Epithelial cell of prostate (primary cell): ENCODE results near the gene SAXO1.
"Not testable (repeated sequence)": the region's sequence is repeated elsewhere in the genome, so short reads cannot be mapped to it uniquely, and the experiment has no call there.

Experiments
- DNase-seq: peaks from one replicate; pipeline ENCODE4 v3.0.0-alpha.2; 2011; ENCODE audit warnings: low read depth, low spot score
- H3K27ac ChIP-seq: fragments of 450-650 bp; 2 replicates; pipeline ENCODE4 v1.5.1; 2017; ENCODE audit warnings: mild to moderate bottlenecking

The SAXO1 gene

GRCh38 chr9:18972675-18973074, 60.3 kb downstream of the SAXO1 start:
- DNase-seq = no peak
- H3K27ac ChIP-seq = no peak overlapping the region

DNA sequence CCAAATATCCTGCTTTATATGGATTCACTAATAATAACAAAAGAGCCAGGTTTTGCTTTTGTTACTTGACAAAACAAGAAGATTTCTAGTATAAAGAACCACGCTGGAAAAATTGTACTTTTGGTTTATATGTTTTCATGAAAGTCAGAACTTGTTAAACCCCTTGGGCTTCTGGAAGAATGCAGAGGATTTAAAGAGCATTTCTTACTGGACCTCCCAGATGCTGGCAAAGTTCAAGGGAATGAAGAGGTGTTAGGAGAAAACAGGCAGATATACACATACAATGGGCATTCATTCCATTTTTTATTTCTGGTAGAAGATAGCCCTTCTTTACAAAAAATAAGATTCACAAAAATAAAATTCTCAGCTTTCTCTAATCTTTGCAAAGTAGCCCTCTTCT, 61.1 kb downstream of the SAXO1 start:
- no peak overlapping the region for H3K27ac ChIP-seq
- DNase-seq = no peak

DNA sequence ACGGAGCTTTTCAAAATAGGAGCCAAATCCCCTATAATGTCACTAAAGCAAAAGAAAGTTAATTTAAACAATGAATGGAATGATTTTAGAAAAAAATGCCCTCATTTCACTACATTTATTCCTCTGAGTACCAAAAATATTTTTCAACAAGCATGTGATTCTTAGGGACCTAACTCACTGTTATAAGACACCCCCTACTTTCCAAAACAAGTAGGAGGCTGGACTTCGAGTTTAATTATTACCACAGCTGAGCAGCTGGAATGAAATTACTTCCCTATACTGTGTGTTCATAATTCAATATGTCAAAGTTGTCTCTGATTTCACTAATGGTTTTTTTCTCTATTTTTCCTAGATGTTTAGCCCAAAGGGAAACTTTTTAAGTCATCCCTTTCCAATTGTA, 61.6 kb downstream of the SAXO1 start:
- DNase-seq = no peak
- no peak overlapping the region for H3K27ac ChIP-seq

DNA sequence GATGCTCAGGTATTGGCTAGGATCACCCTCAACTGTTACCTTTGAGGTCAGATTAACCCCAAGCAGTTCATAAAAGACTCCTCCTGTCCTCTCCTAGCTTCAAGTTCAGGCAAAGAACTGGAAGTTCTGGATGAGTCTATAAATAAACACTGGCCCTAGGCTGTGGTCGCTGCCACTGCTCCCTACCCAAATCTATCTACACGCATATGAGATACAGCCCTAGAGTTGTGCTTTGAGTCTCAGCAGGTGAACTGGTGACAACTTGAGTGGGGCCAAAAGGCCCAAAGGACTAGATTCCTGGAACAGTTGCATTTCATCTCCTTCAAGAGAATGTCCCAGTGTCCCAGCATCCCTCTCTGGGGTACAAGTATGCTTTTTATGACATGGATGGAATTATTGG, 62.6 kb downstream of the SAXO1 start:
- no peak overlapping the region for H3K27ac ChIP-seq
- no peak for DNase-seq

DNA sequence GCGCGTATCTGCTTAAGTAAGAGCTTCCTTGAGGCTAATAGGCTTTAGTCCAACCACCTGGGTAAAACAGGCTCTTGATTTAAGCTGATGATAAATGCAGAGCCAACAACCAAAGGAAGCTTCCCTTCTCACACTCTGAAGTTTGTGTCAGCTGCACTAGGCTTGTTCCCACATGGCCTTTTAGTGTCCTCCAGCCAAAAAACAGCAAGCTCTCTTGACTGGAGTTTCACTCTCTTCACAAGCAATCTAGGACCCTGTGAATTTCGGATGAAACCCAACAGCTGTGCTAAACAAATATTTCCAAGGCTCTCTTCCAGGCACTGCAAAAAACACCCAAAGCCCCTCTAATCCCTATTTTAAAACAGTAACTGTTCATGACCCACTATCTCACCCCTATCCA, 63.9 kb downstream of the SAXO1 start:
- DNase-seq = no peak
- H3K27ac ChIP-seq = no peak overlapping the region

DNA sequence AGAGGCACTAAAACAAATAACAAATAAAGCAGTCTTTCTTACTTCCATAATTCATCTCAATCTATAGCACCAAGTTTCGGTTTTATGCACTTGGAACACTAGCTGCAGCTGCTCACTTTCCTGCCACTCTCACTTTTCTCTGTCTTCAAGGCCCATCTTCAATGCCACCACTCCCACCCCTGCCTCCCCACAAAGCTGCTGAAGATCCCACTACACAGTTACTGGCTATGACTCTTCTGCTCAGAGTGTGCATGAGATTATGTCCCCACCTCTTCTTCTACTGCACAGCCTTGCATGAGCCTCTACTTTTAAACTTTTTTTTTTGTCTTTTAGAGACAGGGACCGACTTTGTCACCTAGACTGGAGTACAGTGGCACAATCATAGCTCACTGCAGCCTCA, 77.4 kb downstream of the SAXO1 start:
- DNase-seq = no peak
- no peak overlapping the region for H3K27ac ChIP-seq

- no peak overlapping the region for H3K27ac ChIP-seq
- no peak for DNase-seq
Observed at GRCh38 chr9:18951936-18952335, 81.1 kb downstream of the SAXO1 start.

GRCh38 chr9:18947892-18948339, 85.1 kb downstream of the SAXO1 start:
- no peak overlapping the region for H3K27ac ChIP-seq
- no peak for DNase-seq

GRCh38 chr9:18942801-18943200, 90.2 kb downstream of the SAXO1 start:
- no peak for DNase-seq
- no peak overlapping the region for H3K27ac ChIP-seq

DNA sequence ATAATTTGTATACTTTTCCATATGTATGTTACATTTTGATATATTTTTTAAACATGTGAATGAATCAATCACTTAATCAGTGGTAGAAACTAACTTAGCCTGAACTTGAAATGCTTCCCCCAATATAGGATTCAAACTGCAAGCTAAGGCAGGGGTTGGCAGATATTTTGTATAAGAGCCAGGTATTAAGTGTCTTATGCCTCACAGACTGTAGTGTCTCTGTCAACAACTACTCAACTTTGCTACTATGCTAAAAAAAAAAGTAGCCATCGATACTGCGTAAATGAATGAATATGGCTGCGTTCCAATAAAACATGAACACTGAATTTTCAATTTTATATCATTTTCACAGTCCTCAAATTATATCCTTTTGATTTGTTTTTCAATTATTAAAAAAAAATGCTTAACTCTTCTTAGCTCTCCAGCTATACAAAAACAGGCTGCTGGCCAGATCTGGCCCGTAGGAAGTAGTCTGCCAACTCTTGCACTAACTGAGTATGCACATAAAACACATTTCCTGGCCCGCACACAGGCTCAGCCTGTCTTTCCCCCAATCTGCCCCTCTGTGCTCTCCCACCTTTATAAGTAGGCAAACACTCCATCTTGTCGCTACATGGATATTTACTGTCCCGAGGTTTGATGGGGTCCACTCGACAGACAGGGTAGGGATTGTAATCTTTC, 91.8 kb downstream of the SAXO1 start:
- H3K27ac ChIP-seq = no peak overlapping the region
- DNase-seq = no peak

DNA sequence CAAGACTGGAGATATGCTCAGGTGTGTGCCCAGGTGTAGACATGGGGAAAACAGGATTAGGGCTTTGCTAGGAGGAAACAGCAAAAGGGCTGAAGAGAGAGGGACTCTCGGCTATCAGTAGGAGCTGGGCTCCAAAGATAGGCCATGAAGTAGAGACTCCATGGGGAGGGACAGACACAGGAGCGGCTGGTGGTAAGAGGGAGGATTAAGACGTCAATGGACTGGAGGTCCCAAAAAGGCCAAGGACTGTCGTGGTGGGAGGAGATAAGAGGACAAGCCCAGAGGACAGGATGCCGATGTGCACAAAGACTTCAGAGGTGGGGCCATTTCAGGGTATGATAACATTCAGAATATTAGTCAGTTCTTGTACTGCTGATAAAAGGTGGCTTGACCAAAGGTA, 93.1 kb downstream of the SAXO1 start:
- no peak overlapping the region for H3K27ac ChIP-seq
- DNase-seq = no peak

DNA sequence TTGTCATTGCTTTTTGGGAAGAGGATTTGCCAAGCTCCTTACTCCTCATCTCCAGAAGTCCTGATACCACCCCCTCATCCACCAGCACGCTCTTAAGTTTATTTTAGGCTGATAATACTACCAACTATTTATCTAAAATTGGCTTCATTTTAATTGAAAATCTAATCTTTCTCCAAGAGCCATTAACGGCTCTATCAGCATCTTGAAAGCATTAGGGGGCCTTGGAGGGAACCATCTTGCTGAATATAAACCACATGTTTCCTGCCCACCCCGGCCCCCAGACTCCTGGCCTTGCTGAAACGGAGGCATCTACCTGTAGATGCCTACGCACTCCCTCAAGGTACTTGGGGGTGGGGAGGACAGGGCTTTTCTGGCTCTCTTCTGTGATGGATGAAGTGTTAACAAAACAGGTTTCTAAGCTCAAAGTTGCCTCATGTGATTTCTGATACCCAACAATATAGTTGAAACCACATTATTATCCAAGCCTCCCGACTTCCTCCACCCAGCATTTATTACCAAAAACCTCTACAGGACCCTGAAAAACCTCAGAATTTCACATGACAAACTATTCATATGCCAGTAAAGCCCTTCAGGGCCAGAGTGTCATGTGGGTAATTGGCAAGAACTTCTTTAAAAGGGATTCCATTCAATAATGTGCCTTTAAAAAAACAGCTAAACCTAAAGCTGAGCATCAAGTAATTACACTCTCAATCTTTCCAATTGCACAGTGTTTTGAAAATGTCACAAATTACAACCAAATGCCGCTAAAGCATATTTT, 96.7 kb downstream of the SAXO1 start:
- H3K27ac ChIP-seq = no peak overlapping the region
- no peak for DNase-seq

DNA sequence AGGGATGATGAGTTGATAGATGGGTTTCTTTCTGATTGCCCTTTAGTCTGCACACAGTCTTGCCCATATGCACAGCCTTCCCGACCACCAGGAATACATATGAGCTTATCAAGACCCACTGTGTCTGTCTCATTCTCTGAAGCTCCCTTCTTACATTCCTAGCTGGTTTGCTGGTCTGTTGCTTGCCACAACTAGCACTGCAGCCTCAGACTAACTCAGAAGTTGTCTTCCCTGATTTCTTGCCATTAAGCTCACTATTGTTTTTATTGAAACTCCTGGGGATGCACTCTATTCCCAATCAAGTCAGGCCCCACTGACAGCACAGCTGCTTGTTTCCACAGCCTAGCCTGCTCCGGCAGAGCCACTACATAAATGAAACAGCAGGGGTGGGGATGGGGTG, 97.5 kb downstream of the SAXO1 start:
- H3K27ac ChIP-seq = no peak overlapping the region
- no peak for DNase-seq

DNA sequence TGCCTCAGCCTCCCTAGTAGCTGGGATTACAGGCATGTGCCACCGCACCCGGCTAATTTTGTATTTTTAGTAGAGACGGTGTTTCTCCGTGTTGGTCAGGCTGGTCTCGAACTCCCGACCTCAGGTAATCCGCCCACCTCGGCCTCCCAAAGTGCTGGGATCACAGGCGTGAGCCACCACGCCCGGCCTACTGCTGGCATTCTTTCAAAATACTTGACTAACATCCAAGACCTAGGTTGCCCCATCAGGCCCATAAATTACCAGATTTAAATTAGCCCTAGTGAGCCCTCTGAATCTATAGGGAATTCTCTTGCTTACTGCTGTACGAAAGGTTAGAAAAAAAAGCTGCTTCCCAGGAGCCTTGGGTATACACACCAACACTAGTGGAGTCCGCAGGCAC, 102.4 kb downstream of the SAXO1 start:
- DNase-seq, H3K27ac ChIP-seq: not testable (repeated sequence)

DNA sequence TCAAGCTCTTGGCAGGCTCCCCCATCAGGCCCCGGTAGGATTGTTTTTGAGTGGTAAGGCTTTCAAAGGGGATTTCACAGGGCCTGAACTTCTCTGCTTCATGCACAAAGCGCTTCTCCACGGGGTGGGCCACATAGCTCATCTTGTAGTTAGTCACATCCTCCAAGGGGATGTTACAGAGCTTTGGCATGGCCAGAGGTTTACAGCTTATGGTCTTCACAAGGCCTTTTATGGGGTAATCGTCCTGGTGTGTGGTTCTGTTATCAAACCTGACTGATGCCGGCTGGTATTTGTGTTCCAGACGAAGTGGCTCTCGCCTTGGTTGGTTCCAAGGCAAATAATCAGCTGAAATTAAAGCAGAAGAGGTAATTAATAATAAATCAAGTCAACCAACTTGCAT, 104.3 kb downstream of the SAXO1 start:
- H3K27ac ChIP-seq = no peak overlapping the region
- no peak for DNase-seq

DNA sequence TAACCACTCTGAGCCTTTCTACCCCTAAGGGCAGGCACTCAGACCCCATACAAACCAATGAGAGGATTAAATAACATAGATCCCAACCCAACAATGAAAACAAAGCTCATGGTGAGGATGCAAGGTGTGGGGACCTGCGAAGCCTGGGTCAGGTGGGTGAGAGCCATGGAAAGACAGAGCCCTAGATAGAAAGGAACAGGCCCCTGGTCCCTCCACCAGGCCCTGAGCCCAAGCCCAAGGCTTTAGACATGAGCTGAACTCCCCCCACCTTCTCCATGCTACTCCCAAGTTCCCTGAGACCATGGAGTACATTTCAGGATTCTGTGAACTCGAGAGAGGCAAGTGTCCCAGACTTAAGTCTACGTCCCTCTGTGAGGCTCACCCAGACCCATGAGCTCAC, 106.5 kb downstream of the SAXO1 start:
- DNase-seq = no peak
- H3K27ac ChIP-seq = no peak overlapping the region

DNA sequence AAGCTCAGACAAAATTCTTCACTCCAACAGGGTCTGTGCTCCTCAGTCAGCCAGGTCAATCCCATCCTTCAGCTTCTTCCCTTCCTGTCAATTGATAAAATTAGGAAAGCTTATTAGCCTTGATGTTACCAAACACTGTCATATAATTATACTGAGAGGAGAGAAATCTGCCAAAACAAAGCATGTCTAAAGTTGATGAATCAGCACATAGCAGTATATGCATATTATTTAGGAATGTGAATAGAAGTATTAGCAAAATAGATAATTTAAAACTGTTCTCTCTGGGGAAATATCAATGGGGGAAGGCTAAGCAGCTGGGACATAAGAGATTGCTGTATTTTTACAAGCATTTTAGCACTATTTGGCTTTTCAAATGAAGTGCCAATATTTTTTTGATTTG, 107.1 kb downstream of the SAXO1 start:
- H3K27ac ChIP-seq = no peak overlapping the region
- DNase-seq = no peak

DNA sequence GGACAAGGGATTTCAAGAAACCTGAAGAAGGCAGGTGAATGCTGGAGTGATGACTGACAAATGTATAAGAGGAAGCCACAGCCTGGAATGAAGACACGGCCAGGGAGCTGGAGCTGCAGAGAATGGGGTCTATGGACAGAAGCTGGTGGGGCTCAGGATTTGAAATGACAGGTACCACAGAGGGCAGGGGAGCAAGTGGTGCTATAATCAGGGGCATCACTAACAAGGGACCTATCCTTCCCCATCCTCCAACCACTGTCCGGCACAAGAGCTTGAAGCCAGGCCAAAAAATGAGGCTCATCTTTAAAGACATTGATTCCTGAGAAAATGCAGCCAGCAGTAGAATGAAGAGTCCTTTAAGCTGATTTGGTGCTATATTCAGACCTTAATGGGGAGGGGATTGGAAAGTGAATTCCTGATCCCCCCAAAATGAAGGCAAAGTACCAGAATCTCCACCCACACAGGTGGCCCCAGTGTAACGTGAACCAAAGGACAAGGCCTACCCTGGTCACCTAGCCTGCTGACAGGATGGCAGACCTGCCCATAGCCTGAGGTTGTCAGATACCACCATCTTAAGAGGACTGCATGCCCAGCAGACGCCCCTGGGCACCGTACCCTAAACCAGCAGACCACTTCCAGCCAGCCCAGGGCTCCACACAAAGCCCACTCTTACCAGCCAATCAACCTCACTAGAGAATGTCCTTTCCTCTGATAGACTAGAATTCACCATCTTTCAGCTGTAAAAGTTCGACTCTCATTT, 109.2 kb downstream of the SAXO1 start:
- no peak overlapping the region for H3K27ac ChIP-seq
- DNase-seq = no peak

- DNase-seq = no peak
- H3K27ac ChIP-seq = no peak overlapping the region
Observed at GRCh38 chr9:18923167-18923566, 109.8 kb downstream of the SAXO1 start.

- H3K27ac ChIP-seq = no peak overlapping the region
- DNase-seq = no peak
Observed at GRCh38 chr9:18922161-18922885, 110.7 kb downstream of the SAXO1 start.
